ENCODE results near the gene BAZ2B.
"Not testable (repeated sequence)": the region's sequence is repeated elsewhere in the genome, so short reads cannot be mapped to it uniquely, and the experiment has no call there.

The BAZ2B gene

DNA sequence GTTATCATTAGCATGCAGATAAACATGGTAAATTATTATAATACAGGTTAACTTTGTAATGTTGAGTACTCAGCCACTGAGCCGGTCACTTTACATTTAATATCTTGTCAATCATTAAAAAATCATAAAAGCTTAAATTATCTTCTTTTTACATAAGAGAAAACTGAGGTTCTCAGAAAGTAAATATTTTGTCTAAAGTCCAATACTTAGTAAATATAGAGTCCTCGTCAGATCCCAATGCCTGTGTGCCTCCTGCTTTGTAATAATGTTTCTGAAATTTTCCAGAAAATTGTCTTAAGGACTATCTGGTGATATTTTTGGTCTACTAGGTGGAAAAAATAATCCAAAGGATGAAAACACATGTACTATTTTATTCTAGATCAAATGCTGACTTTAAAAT, 213.6 kb downstream of the BAZ2B start:
- DNase-seq (ENCODE audit: low read depth): no peak

DNA sequence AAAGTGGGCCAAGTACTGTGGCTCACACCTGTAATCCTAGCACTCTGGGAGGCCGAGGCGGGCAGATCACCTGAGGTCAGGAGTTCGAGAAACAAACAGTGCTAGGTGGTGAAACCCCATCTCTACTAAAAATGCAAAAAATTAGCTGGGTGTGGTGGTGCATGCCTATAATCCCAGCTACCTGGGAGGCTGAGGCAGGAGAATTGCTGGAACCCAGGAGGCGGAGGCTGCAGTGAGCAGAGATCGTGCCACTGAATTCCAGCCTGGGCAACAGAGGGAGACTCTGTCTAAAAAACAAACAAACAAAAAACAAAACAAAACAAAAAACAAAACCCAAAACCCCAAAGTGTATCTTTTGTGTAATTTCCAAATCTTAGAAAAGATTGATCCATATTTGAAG, 214.2 kb downstream of the BAZ2B start:
- DNase-seq (ENCODE audit: low read depth): not testable (repeated sequence)

DNA sequence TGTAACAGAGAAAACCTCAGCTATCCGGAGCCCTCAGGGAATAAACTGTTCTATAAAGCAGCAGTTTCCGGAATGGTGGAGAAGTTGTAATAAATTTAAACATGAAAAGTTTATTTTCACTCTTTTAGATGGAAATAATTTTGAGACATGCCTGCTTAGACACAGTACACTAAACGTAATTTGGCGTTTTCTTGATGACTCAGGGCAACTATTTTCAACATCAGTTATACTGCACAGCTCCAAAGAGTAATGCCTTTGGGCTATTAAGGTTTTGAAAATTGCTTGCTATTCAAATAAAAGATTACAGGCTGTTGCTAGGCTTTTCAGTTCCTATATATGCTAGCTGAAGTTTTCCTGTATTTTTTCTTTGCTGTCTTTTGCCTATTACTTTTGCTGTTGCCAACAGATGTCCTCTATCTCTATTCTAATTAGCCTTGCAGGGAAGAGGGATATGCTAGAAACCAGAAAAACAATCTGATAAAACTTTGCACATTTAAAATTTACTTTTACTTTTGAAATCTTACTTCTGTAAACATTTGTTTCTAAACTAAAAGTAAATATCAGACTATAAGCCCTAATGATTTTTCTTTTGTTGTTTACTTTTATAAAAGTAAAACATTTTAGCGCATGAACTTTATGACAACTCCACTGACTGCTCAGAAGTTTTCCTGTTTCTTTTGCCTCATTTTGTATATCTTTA, 216.5 kb downstream of the BAZ2B start:
- no peak for DNase-seq (ENCODE audit: low read depth)

GRCh38 chr2:159396799-159397198, 219.5 kb downstream of the BAZ2B start:
- no peak for DNase-seq (ENCODE audit: low read depth)

GRCh38 chr2:159382447-159383028, 233.8 kb downstream of the BAZ2B start:
- no peak for DNase-seq (ENCODE audit: low read depth)

DNA sequence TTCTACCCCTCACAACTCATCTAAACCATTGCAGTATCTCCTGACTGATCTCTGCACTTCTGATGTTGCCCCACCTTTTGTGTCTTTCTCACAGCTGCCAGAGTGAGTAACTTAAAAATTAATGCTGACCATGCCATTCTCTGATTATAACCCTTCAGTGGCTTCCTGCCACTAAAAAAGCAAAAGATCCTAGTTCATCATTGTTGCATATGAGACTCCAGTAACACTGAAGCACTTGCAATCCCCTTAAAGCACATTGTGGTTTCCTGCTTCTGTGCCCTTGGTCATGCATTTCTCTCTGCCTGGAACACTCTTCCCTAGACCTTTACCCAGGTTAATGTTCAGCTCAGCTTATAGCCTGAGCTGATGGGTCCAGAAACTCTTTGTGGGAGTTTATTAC, 234.8 kb downstream of the BAZ2B start:
- no peak for DNase-seq (ENCODE audit: low read depth)

GRCh38 chr2:159380685-159381239, 235.6 kb downstream of the BAZ2B start:
- no peak for DNase-seq (ENCODE audit: low read depth)

DNA sequence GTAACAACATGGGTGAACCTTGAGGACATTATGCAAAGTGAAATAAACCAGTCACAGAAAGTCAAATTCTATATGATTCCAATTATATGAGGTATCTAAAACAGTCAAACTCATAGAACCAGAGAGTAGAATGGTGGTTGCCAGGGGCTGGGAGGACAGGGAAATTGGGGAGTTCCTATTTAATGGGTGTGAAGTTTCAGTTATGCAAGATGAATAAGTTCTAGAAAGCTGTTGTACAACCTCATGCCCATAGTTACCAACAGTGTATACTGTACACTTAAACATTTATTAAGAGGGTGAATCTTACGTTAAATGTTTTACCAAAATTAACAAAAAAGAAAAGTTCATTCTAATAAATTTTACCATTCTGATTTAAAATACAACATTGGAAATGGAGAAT, 237.2 kb downstream of the BAZ2B start:
- DNase-seq (ENCODE audit: low read depth): no peak

- no peak for DNase-seq (ENCODE audit: low read depth)
These were observed 241.1 kb downstream of the BAZ2B start for GRCh38 chr2:159375241-159375640.

DNA sequence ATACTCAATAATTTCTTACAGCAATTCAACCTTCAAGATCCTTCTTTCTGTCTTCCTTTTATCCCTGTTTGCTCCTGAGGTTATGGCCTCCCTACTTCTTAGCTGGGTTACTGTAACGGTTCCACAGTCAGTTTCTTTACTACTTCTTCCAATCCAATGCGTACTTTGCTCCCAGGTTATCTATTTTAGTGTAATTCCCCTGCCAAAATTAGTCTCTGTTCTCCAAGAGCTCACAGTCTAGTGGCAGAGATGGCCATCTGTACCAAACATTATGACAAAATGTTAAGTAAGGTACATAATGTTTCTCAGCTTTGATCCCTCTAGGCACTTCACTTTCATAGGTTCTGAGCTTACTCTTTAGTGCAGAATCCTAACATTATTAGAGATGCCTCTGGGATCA, 244.8 kb downstream of the BAZ2B start:
- DNase-seq (ENCODE audit: low read depth): no peak

GRCh38 chr2:159366538-159366937, 249.8 kb downstream of the BAZ2B start:
- DNase-seq (ENCODE audit: low read depth): no peak

DNA sequence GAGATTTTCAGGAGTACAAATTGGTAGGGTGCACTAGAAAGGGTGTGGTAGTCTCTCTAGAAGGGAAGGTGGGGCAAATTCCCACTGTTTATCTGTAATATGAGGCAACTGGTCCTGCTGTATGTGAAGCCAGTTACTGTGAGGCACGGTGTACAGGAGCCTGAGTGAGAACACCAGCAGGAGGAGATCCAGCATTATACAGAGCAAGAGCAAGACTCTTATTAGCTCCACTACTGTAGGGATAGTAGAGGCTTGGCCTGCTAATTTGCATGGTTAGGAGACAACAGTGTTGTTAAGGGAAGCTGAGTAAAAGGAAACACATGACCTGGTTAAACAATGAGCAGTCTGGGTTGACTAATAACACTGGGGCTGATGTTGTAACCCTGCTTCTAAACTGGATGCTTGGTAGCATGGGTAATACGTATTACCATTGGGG, 253.5 kb downstream of the BAZ2B start:
- no peak for DNase-seq (ENCODE audit: low read depth)

GRCh38 chr2:159362094-159362493, 254.3 kb downstream of the BAZ2B start:
- no peak for DNase-seq (ENCODE audit: low read depth)

DNA sequence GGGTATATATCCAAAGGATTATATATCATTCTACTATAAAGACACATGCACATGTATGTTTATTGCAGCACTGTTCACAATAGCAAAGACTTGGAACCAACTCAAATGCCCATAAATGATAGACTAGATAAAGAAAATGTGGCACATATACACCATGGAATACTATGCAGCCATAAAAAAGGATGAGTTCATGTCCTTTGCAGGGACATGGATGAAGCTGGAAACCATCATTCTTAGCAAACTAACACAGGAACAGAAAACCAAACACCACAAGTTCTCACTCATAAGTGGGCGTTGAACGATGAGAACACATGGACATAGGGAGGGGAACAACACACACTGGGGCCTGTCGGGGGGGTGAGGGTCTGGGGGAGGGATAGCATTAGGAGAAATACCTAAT, 254.7 kb downstream of the BAZ2B start:
- DNase-seq (ENCODE audit: low read depth): not testable (repeated sequence)

GRCh38 chr2:159356053-159356554, 260.2 kb downstream of the BAZ2B start:
- DNase-seq (ENCODE audit: low read depth): no peak

DNA sequence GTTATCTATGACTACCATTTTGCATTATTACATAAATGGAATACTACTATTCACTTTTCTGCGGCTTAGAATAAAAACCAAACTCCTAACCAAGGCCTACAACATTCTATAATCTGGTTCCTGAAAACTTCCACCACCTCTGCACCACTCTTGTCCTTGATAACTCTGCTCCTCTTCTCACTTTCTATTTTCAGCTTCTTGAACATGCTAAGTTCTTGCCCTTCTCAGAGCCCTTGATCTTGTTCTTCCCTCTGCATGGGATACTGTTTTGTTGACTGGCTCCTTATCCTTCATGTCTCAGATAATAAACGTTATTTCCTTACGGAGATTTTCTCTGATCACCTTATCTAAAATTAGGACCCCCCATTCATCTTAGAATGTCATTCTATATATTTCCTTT, 264.4 kb downstream of the BAZ2B start:
- no peak for DNase-seq (ENCODE audit: low read depth)

DNA sequence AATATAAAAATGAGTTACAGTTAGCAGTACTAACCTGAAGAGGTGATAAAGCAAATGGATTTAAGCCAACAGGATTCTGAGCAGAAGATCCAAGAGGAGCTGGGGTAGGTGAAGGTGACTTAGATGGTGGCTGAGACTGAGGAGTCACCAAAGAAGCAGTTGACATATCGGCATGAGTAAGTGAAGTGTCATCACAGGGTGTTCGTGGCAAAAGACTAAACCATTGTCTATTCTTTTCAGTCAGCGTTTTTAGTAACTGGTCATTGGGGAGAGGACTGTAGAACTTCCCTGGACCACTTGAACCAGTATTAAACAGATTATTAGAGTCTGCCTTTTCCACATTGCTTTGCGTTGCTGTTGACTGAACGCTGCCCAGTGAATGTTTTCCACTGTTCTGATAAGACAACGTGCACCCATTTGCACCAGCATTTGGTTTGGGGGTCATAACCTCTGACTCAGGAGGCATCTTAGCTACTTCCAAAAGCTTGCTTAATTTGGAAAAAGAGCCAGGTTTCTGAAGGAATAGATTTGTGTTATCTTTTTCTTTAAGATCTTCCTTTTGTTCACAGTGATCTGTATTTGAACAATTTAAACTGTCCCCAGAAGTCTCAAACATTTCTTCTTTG, 266.6 kb downstream of the BAZ2B start:
- DNase-seq (ENCODE audit: low read depth): no peak

- no peak for DNase-seq (ENCODE audit: low read depth)
These were observed 289.6 kb downstream of the BAZ2B start for GRCh38 chr2:159326569-159327255.

GRCh38 chr2:159322419-159322818, 293.9 kb downstream of the BAZ2B start:
- DNase-seq (ENCODE audit: low read depth): no peak

- no peak for DNase-seq (ENCODE audit: low read depth)
These were observed 298.8 kb downstream of the BAZ2B start for GRCh38 chr2:159317392-159318088.

GRCh38 chr2:159307942-159308341, 308.4 kb downstream of the BAZ2B start:
- DNase-seq (ENCODE audit: low read depth): no peak

DNA sequence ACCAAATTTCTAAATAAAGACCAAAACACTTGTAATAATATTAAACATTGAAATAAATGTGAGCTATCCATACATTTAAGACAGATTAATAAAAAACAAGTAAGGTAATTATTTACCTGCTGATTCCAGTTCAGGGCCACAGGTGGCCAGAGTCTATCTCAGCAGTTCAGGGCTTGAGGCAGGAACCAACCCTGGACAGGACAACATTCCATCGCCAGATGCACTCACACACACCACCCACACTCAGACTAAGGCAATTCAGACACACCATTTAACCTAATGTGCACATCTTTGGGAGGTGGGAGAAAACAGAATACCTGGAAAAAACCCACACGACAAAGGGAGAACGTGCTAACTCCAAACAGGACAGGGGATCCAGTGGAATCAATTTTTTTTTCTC, 315.8 kb downstream of the BAZ2B start:
- DNase-seq (ENCODE audit: low read depth): no peak

Data from stimulated activated CD8-positive, alpha-beta memory T cell treated with anti-CD3 and anti-CD28 coated beads, Interleukin-7, amount 100 ng/mL, for 24 hours (primary cell).